Uterus (tissue), 4 donors: Measurements from ENCODE around the gene COL9A3. TPM values are rescaled to one million over a fixed set of nuclear protein-coding genes. Genes with fewer than 3 reads are reported as not detected.
A peak's percentile ranks its signal among the peaks of the same experiment; 100 is the strongest.

Source experiments
- DNase-seq, 2 donors: peaks; one replicate each; pipeline ENCODE4 v3.0.0-alpha.2; 2019 to 2020
- H3K27ac ChIP-seq, 2 donors: fragments of 200-600 bp; sonication (generic); 1 replicate in 1 of 2; 2 replicates in 1 of 2; pipeline ENCODE4 v1.5.1; 2016 to 2018
- H3K27me3 ChIP-seq, 2 donors: fragments of 200-600 bp; sonication (generic); one replicate each; pipeline ENCODE4 v1.5.1; 2018 to 2019; ENCODE audit warnings: control low read depth in 1 of 2
- H3K36me3 ChIP-seq, 2 donors: fragments of 200-600 bp; sonication (generic); one replicate each; pipeline ENCODE4 v1.5.1; 2019; ENCODE audit warnings: control low read depth in 1 of 2
- H3K4me1 ChIP-seq, 2 donors: fragments of 200-600 bp; sonication (generic); one replicate each; pipeline ENCODE4 v1.5.1; 2018 to 2019; ENCODE audit warnings: control low read depth in 1 of 2
- H3K4me3 ChIP-seq, 2 donors: fragments of 200-600 bp; sonication (generic); 1 replicate in 1 of 2; 2 replicates in 1 of 2; pipeline ENCODE4 v1.5.1; 2018 to 2019; ENCODE audit warnings: mild to moderate bottlenecking in 1 of 2
- H3K9me3 ChIP-seq, 2 donors: fragments of 200-600 bp; sonication (generic); one replicate each; pipeline ENCODE4 v1.5.1; 2019; ENCODE audit warnings: control low read depth in 1 of 2
- CTCF ChIP-seq, 4 experiments: fragments of 200-600 bp in 2 of 4; fragments of 450-650 bp in 2 of 4; sonication (generic) in 2 of 4; IDR thresholded peaks; one replicate each; pipeline ENCODE4 v1.5.1; 2016 to 2019; ENCODE audit warnings: antibody characterized with exemption in 4 of 4, mild to moderate bottlenecking in 2 of 4, moderate library complexity in 1 of 4
- POLR2A ChIP-seq, 2 donors: fragments of 450-650 bp; IDR thresholded peaks; one replicate each; pipeline ENCODE4 v1.6.1; 2016; ENCODE audit warnings: antibody characterized with exemption in 2 of 2, mild to moderate bottlenecking in 1 of 2, moderate library complexity in 1 of 2
- intact Hi-C: fragments of 100-400 bp; cut with DNase I; formaldehyde crosslinking; loops from one replicate; pipeline ENCODE4 v1.15.1; 2023; ENCODE audit warnings: low total_unique reads
- total RNA-seq, 4 donors: library from RNA; depleted of rRNA in 3 of 4; stranded (reverse); fragments of >200 nt in 3 of 4; gene quantifications; one replicate each; pipeline versions ENCODE4 v1.1.0 to v1.2.4, GENCODE V29; 2014 to 2023
- donor health status: DM: yes; HTN: yes; CAD: no.

The COL9A3 gene
- total RNA-seq, 4 donors from 2014 or later = 0.59 to 75.4 (median 16.3) TPM

DNA sequence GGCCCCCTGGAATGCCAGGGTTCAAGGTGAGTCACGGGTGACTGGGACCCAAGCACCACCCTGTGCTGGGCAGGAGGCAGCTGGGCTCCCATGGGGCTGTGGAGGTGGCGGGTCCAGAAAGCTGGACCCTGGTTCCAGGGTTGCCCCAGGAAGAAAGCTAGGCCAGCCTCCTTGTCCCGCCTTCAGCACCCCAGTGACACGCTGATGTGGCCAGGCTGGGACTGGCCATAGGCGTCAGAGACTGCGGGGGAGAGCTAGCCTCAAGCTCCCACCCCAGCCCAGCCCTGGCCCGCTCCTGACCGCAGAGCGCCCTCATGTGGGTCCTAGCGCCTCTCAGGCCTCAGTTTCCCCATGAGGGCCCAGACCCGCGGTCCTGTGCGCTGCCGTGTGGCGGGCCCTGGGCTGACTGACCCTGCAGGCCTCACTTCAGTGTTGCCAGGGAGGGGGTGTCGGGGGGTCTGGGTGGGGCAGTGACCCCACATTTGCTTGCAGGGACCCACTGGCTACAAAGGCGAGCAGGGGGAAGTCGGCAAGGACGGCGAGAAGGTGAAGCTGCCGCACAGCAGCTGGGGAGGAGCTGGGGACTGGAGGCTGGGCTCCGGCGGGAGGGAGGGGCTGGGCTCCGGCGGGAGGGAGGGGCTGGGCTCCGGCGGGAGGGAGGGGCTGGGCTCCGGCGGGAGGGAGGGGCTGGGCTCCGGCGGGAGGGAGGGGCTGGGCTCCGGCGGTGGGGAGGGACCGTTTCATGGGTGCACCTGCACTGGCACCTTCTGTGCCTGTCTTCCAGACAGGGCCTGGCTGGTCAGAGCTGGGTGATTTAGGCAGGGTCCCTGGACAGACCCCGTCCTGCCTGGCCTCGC is 7.9 kb downstream of the COL9A3 start:
- Histone ChIP-seq H3K36me3 (no peaks in the 10 kb centered on the region), H3K9me3 (no peaks in the 10 kb centered on the region), H3K4me3 (peak overlapping the region; percentile 29 to 37), H3K27me3 (no peaks in the 10 kb centered on the region), H3K27ac (peak overlapping the region; percentile 68 to 81), H3K4me1 (peaks cover 5 to 7% of the 10 kb centered on the region in 2 donors)
- intact Hi-C loops = no loop called here
- DNase-seq = peak in 1 of 2 donors; percentile 80
- TF ChIP-seq POLR2A (IDR thresholded peaks at IDR 0.05) (no peak), CTCF (IDR thresholded peaks at IDR 0.05) (no peak)

GRCh38 chr20:62825333-62825985 is 8.6 kb downstream of the COL9A3 start:
- Histone ChIP-seq H3K27me3 (no peaks in the 10 kb centered on the region), H3K9me3 (no peaks in the 10 kb centered on the region), H3K27ac (peak overlapping the region in 1 of 2 donors; percentile 81), H3K36me3 (no peaks in the 10 kb centered on the region), H3K4me1 (peaks cover 5 to 7% of the 10 kb centered on the region in 2 donors), H3K4me3 (no peak overlapping the region)
- no peak for DNase-seq
- TF ChIP-seq POLR2A (IDR thresholded peaks at IDR 0.05) (no peak), CTCF (IDR thresholded peaks at IDR 0.05) (no peak)
- intact Hi-C loops = no loop called here

- Histone ChIP-seq H3K36me3 (no peaks in the 10 kb centered on the region), H3K9me3 (no peaks in the 10 kb centered on the region), H3K4me1 (peaks cover 5 to 7% of the 10 kb centered on the region in 2 donors), H3K4me3 (no peak overlapping the region), H3K27ac (no peak overlapping the region), H3K27me3 (no peaks in the 10 kb centered on the region)
- intact Hi-C loops = no loop called here
- TF ChIP-seq CTCF (IDR thresholded peaks at IDR 0.05) = no peak
- peak in 1 of 2 donors; percentile 32 for DNase-seq
Observed at GRCh38 chr20:62825986-62826645, 9.3 kb downstream of the COL9A3 start.

DNA sequence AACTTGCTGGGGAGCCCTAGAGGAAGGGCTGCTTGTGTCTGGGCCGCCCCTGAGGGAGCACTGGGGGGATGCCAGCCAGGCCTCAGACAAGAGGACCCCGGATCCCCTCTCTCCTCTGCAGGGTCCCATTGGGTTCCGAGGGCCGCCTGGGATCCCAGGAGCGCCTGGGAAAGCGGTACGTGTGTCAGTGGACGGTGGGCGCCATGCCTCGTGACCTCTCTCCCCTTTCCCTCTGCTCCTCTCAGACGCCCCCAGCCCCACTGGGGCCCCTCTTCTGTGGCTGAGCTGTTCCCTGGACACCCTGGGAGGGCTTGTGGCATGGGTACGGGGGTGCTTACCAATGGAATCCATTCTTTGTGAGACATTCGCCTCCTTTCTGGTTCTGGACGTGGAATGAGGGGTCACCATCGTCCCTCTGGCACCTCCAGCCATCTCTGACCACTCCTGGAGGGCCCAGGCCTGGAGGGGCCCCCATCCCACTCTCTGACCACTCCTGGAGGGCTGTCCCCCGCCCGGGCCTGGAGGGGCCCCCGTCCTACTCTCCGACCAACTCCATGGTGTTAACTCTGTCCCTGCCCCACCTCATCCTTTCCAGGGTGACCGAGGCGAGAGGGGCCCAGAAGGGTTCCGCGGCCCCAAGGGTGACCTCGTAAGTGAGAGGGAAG is 9.9 kb downstream of the COL9A3 start:
- DNase-seq = peak in 1 of 2 donors; percentile 22
- Histone ChIP-seq H3K4me3 (no peak overlapping the region), H3K27me3 (no peaks in the 10 kb centered on the region), H3K4me1 (peaks cover 5 to 7% of the 10 kb centered on the region in 2 donors), H3K36me3 (no peaks in the 10 kb centered on the region), H3K27ac (no peak overlapping the region), H3K9me3 (no peaks in the 10 kb centered on the region)
- TF ChIP-seq CTCF (IDR thresholded peaks at IDR 0.05) (no peak), POLR2A (IDR thresholded peaks at IDR 0.05) (no peak)
- intact Hi-C loops = no loop called here
